Pons (tissue), 1 donor: ENCODE measurements around the gene DIPK1A.

ENCODE experiments used
- DNase-seq: peaks from one replicate; pipeline ENCODE4 v3.0.0-alpha.2; 2016; ENCODE audit warnings: low spot score

The DIPK1A gene

GRCh38 chr1:92961131-92961895 is at the start of gene DIPK1A:
DIPK1A (minus strand) TSS chr1:92961462; CDS start chr1:92961429, 33 bp downstream.
- DNase-seq: peak; percentile 69

- no peak for DNase-seq
Observed at GRCh38 chr1:93007941-93008577, 46.8 kb upstream of the DIPK1A start.

GRCh38 chr1:93005252-93005598 is 44.0 kb upstream of the DIPK1A start:
- no peak for DNase-seq

GRCh38 chr1:93004566-93005251 is 43.4 kb upstream of the DIPK1A start:
- no peak for DNase-seq

- no peak for DNase-seq
Observed at GRCh38 chr1:93003981-93004380, 42.7 kb upstream of the DIPK1A start.

GRCh38 chr1:93002781-93003180 is 41.5 kb upstream of the DIPK1A start:
- DNase-seq: no peak

GRCh38 chr1:93001893-93002292 is 40.6 kb upstream of the DIPK1A start:
- no peak for DNase-seq

- peak; percentile 52 for DNase-seq
Observed at GRCh38 chr1:93000751-93001175, 39.5 kb upstream of the DIPK1A start.

- DNase-seq: no peak
Observed at GRCh38 chr1:93000291-93000690, 39.0 kb upstream of the DIPK1A start.

GRCh38 chr1:92998821-92999220 is 37.6 kb upstream of the DIPK1A start:
- no peak for DNase-seq

GRCh38 chr1:92995441-92996430 is 34.5 kb upstream of the DIPK1A start:
- no peak for DNase-seq

GRCh38 chr1:92994105-92994712 is 32.9 kb upstream of the DIPK1A start:
- DNase-seq: peak; percentile 98

- no peak for DNase-seq
Observed at GRCh38 chr1:92993581-92993980, 32.3 kb upstream of the DIPK1A start.

GRCh38 chr1:92992877-92993276 is 31.6 kb upstream of the DIPK1A start:
- DNase-seq: no peak

GRCh38 chr1:92992054-92992453 is 30.8 kb upstream of the DIPK1A start:
- DNase-seq: no peak

GRCh38 chr1:92990828-92991227 is 29.6 kb upstream of the DIPK1A start:
- no peak for DNase-seq

GRCh38 chr1:92989936-92990583 is 28.8 kb upstream of the DIPK1A start:
- DNase-seq: no peak

- no peak for DNase-seq
Observed at GRCh38 chr1:92989253-92989652, 28.0 kb upstream of the DIPK1A start.

GRCh38 chr1:92987462-92987861 is 26.2 kb upstream of the DIPK1A start:
- DNase-seq: no peak

GRCh38 chr1:92985101-92985500 is 23.8 kb upstream of the DIPK1A start:
- DNase-seq: no peak
